Measurements from ENCODE around the gene DDX39A. TPM values are rescaled to one million over a fixed set of nuclear protein-coding genes. Genes with fewer than 3 reads are reported as not detected.

DDX39A gene
- total RNA-seq, 1 donor = 60.6 TPM

DNA sequence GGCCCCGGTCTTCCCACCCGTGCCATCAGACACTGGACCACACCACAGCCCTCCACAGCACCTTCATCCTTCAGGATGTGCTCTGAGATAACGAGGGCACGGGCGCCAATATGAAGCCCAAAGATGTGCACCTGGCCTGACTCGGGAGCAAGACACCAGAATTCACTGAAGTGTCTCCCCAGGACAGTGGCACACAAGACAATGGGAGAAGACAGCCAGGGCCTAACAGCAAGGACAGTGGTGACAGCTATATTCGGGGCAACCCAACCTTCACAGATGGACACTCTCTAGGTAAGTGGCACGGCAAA, 7.2 kb downstream of the DDX39A start:
- DNase-seq (ENCODE audit: low read depth) = no peak
- H3K4me3 ChIP-seq (ENCODE audit: low read depth, low read length) = no peak overlapping the region
- TF ChIP-seq, protein P1, sequence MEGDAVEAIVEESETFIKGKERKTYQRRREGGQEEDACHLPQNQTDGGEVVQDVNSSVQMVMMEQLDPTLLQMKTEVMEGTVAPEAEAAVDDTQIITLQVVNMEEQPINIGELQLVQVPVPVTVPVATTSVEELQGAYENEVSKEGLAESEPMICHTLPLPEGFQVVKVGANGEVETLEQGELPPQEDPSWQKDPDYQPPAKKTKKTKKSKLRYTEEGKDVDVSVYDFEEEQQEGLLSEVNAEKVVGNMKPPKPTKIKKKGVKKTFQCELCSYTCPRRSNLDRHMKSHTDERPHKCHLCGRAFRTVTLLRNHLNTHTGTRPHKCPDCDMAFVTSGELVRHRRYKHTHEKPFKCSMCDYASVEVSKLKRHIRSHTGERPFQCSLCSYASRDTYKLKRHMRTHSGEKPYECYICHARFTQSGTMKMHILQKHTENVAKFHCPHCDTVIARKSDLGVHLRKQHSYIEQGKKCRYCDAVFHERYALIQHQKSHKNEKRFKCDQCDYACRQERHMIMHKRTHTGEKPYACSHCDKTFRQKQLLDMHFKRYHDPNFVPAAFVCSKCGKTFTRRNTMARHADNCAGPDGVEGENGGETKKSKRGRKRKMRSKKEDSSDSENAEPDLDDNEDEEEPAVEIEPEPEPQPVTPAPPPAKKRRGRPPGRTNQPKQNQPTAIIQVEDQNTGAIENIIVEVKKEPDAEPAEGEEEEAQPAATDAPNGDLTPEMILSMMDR (IDR thresholded peaks at IDR 0.05; ENCODE audit: insufficient read depth, low read length) = no peak

- H3K4me3 ChIP-seq (ENCODE audit: low read depth, low read length) = no peak overlapping the region
- TF ChIP-seq, protein P1 (IDR thresholded peaks at IDR 0.05; ENCODE audit: insufficient read depth, low read length) = no peak
- no peak for DNase-seq (ENCODE audit: low read depth)
Observed at GRCh38 chr19:14411161-14411937, 7.8 kb downstream of the DDX39A start.

DNA sequence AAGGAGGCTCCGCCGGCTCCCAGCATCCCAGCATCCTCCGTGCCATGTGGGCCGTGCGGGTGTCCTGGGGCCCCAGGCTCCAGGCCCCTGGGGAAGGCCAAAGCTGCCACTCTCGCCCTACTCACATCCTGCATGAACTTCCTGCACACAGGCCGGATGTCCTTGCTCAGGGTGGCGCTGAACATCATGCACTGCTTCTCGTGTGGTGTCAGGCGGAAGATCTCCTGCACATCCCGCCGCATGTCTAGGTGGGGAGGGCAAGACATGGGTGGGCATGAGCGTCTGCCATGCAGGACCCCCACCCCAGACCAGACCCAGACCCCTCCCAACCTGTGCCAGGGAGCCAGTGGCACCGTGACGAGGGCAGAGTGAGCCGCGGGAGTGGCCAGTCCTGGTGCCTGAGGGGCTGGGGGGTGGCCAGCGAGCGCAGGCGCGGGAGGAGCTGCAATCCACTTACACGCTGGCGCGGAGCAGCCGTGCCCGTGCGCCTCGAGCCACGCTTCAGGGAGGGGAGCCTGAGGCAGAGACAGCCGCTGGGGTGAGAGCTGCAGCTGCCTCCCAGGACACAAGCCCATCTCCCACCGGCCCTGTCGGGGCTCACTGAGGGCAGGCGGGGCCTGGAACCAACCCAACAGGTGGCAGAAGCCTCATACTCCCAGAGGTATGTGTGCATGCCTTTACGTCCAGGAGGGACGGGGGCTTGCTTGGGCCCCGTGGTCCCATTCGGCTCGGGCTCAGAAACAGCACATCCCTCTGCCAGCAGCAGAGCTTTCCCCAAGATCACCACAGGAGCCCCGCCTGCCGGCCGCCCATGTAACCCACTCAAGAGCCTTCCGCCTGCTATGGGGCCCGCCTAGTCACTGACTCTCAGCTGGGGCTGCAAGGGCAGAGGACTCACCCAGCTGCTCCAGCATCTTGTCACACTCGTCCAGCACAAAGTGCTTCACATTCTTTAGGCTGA, 8.8 kb downstream of the DDX39A start:
- H3K4me3 ChIP-seq (ENCODE audit: low read depth, low read length) = no peak overlapping the region
- no peak for DNase-seq (ENCODE audit: low read depth)
- TF ChIP-seq, protein P1 (IDR thresholded peaks at IDR 0.05; ENCODE audit: insufficient read depth, low read length) = no peak

DNA sequence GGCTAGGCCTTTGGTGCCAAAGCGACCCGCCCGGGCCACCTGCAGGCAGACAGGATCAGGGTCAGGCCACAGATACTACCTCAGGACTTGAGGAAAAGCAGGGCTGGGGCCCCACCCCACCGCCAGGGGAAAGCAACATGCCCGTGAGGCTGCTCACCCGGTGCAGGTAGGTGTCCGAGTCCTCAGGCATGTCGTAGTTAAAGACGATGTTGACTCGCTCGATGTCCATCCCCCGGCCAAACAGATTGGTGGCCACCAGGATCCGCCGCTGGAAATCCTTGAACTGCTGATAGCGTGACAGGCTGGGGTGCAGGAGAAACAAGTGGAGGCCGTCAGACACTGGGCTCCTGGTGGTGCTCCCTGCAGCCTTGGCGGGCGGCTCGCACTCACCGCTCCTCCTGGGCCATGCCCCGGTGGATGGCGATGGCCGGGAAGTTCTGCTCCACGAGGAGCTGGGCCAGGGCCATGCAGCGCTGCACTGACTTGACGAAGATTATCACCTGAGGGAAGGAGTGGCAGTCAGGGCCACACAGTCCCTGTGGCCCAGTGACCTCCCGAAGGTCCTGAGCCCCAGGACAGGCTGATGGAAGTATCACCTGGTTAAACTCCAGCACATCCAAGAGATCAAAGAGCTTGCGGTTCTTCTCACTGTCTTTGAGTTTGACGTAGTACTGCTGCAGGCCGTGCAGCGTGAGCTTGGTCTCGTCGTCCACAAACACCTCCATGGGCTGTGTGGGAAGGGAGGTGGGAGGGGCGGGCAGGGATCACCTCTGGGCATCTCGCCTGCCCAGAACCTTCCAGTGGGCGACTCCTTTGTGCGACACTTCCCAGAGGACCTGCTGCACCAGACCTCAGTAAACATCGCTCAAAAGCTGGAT, 9.8 kb downstream of the DDX39A start:
- H3K4me3 ChIP-seq (ENCODE audit: low read depth, low read length) = no peak overlapping the region
- TF ChIP-seq, protein P1 (IDR thresholded peaks at IDR 0.05; ENCODE audit: insufficient read depth, low read length) = no peak
- DNase-seq (ENCODE audit: low read depth) = no peak

GRCh38 chr19:14408491-14409145, 10.5 kb downstream of the DDX39A start:
- TF ChIP-seq, protein P1 (IDR thresholded peaks at IDR 0.05; ENCODE audit: insufficient read depth, low read length) = no peak
- DNase-seq (ENCODE audit: low read depth) = peak; percentile 10

More at GRCh38 chr19:14408491-14409145, 10.5 kb downstream of the DDX39A start:
- H3K4me3 ChIP-seq (ENCODE audit: low read depth, low read length) = no peak overlapping the region

Measured in fibroblast of the aortic adventitia (primary cell).